DMS153 (cell line): Measurements from ENCODE around the gene RABGGTA.

Experiments used
- DNase-seq: peaks from one replicate; lab custom pipeline; 2025; lab: John Stamatoyannopoulos, UW

RABGGTA gene

GRCh38 chr14:24216345-24216699 lies 55.1 kb downstream of the RABGGTA start:
- no peak for DNase-seq
